Effector memory CD8-positive, alpha-beta T cell (primary cell): ENCODE measurements around the gene SKIC2.
A peak's percentile ranks its signal among the peaks of the same experiment; 100 is the strongest.
"Not testable (repeated sequence)": the region's sequence is repeated elsewhere in the genome, so short reads cannot be mapped to it uniquely, and the experiment has no call there.

ENCODE experiments used
- ATAC-seq: fragments of 150-1000 bp; cut with Tn5 transposase; replicated peaks from 2 replicates; pipeline ENCODE4 v1.10.0; 2021; ENCODE audit warnings: mild to moderate bottlenecking, moderate library complexity
- DNase-seq, 3 experiments: peaks; one replicate each; pipeline ENCODE4 v3.0.0; 2021
- H3K27ac Mint-ChIP-seq, 2 donors: one replicate each; pipeline ENCODE4 v1.8.0; 2022; ENCODE audit warnings: mild to moderate bottlenecking in 2 of 2, mixed read lengths in 2 of 2, moderate library complexity in 2 of 2
- H3K27me3 Mint-ChIP-seq, 2 donors: one replicate each; pipeline ENCODE4 v1.8.0; 2022; ENCODE audit warnings: mixed read lengths in 2 of 2
- H3K36me3 Mint-ChIP-seq: one replicate; pipeline ENCODE4 v1.8.0; 2022; ENCODE audit warnings: mild to moderate bottlenecking, moderate library complexity, mixed read lengths; ENCODE audit not compliant: insufficient read depth
- H3K4me1 Mint-ChIP-seq, 2 donors: one replicate each; pipeline ENCODE4 v1.8.0; 2022; ENCODE audit warnings: low read depth in 2 of 2, mixed read lengths in 2 of 2
- H3K4me3 Mint-ChIP-seq, 2 donors: one replicate each; pipeline ENCODE4 v1.8.0; 2022; ENCODE audit warnings: mild to moderate bottlenecking in 2 of 2, mixed read lengths in 2 of 2, moderate library complexity in 2 of 2
- H3K9me3 Mint-ChIP-seq, 2 donors: one replicate each; pipeline ENCODE4 v1.8.0; 2022; ENCODE audit warnings: mixed read lengths in 2 of 2

The SKIC2 gene

GRCh38 chr6:31980195-31980876, 21.4 kb downstream of the SKIC2 start:
- not testable (repeated sequence) for H3K9me3 Mint-ChIP-seq, H3K4me1 Mint-ChIP-seq, H3K27me3 Mint-ChIP-seq, H3K4me3 Mint-ChIP-seq, ATAC-seq, DNase-seq
- Mint-ChIP-seq H3K27ac (peak overlapping the region in 1 of 2 donors; percentile 29), H3K36me3 (peaks cover 14% of the 10 kb centered on the region)

- H3K27me3 Mint-ChIP-seq, H3K27ac Mint-ChIP-seq, H3K4me3 Mint-ChIP-seq, H3K4me1 Mint-ChIP-seq, DNase-seq, H3K9me3 Mint-ChIP-seq, ATAC-seq: not testable (repeated sequence)
- peaks cover 14% of the 10 kb centered on the region for H3K36me3 Mint-ChIP-seq
Observed at GRCh38 chr6:31980998-31981397, 22.0 kb downstream of the SKIC2 start.

GRCh38 chr6:31981744-31982143, 22.8 kb downstream of the SKIC2 start, which contains the start of gene C4A:
C4A (plus strand) TSS chr6:31982057; CDS start chr6:31982108, 51 bp downstream.
- H3K4me1 Mint-ChIP-seq, H3K9me3 Mint-ChIP-seq: not testable (repeated sequence)

DNA sequence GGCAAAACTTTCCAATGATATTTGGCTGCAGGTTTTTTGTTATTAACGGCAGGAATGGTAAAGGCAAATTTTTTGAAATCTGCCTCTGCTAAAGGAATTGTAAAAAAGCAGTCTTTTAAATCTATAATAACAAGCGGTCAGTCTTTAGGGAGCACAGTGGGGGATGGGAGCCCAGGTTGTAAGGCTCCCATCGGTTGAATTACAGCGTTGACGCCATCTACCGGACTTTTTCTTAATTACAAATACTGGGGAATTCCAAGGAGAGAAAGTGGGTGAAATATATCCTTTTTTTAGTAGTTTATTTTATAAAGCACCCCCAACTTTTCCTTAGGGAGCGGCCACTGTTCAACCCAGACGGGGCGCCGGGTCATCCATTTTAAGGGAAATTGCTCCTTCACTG, 30.4 kb downstream of the SKIC2 start:
- not testable (repeated sequence) for DNase-seq, H3K36me3 Mint-ChIP-seq, H3K4me1 Mint-ChIP-seq, H3K9me3 Mint-ChIP-seq, H3K27ac Mint-ChIP-seq, H3K4me3 Mint-ChIP-seq, ATAC-seq, H3K27me3 Mint-ChIP-seq

More at GRCh38 chr6:31981744-31982143, 22.8 kb downstream of the SKIC2 start, which contains the start of gene C4A:
- not testable (repeated sequence) for DNase-seq, H3K27me3 Mint-ChIP-seq, H3K27ac Mint-ChIP-seq, ATAC-seq, H3K4me3 Mint-ChIP-seq
- H3K36me3 Mint-ChIP-seq: peaks cover 14% of the 10 kb centered on the region

GRCh38 chr6:31994421-31994820, 35.4 kb downstream of the SKIC2 start:
- H3K36me3 Mint-ChIP-seq, H3K4me3 Mint-ChIP-seq, DNase-seq, H3K27ac Mint-ChIP-seq, H3K4me1 Mint-ChIP-seq, H3K9me3 Mint-ChIP-seq, ATAC-seq, H3K27me3 Mint-ChIP-seq: not testable (repeated sequence)

DNA sequence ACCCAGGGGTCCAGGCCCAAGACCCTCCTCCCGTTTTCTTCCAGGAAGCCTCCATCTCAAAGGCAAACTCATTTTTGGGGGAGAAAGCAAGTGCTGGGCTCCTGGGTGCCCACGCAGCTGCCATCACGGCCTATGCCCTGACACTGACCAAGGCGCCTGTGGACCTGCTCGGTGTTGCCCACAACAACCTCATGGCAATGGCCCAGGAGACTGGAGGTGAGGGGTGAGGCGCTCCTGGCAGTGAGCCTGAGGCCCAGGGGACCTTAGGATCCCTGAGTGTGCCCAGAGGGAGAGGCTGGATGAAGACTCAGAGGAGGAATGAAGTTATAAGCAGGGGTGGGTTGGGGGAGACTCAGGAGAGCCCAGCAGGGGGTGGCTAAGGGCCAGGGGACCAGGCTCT, 37.4 kb downstream of the SKIC2 start:
- H3K4me1 Mint-ChIP-seq, H3K9me3 Mint-ChIP-seq, H3K27ac Mint-ChIP-seq, H3K27me3 Mint-ChIP-seq, DNase-seq, H3K4me3 Mint-ChIP-seq, ATAC-seq, H3K36me3 Mint-ChIP-seq: not testable (repeated sequence)

- H3K4me3 Mint-ChIP-seq, H3K36me3 Mint-ChIP-seq, H3K9me3 Mint-ChIP-seq, ATAC-seq, DNase-seq, H3K4me1 Mint-ChIP-seq, H3K27me3 Mint-ChIP-seq, H3K27ac Mint-ChIP-seq: not testable (repeated sequence)
Observed at GRCh38 chr6:32002546-32003268, 43.7 kb downstream of the SKIC2 start.

DNA sequence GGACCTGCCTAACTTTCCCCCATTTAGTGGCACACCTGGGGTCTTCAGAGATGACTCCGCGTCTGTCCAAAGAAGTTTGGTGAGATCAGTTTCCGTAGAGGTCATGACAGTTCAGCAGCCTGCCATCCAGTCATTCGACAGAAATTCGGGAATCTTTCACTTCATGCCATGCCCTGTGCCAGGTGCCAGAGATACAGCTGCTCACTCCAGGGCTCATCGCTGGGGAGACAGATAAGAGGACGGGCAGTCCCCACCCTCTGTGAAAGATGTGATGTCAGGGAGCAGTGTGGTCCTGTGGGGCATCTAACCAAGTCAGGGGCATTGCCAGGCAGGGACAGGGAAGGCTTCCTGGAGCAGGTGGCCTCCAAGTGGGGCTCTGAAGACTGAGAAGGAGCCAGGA, 44.3 kb downstream of the SKIC2 start:
- H3K4me1 Mint-ChIP-seq, H3K36me3 Mint-ChIP-seq, ATAC-seq, DNase-seq, H3K27me3 Mint-ChIP-seq, H3K4me3 Mint-ChIP-seq, H3K27ac Mint-ChIP-seq, H3K9me3 Mint-ChIP-seq: not testable (repeated sequence)

- H3K9me3 Mint-ChIP-seq, H3K27me3 Mint-ChIP-seq, ATAC-seq, DNase-seq, H3K27ac Mint-ChIP-seq, H3K36me3 Mint-ChIP-seq, H3K4me1 Mint-ChIP-seq, H3K4me3 Mint-ChIP-seq: not testable (repeated sequence)
Observed at GRCh38 chr6:32004393-32004792, 45.4 kb downstream of the SKIC2 start.

DNA sequence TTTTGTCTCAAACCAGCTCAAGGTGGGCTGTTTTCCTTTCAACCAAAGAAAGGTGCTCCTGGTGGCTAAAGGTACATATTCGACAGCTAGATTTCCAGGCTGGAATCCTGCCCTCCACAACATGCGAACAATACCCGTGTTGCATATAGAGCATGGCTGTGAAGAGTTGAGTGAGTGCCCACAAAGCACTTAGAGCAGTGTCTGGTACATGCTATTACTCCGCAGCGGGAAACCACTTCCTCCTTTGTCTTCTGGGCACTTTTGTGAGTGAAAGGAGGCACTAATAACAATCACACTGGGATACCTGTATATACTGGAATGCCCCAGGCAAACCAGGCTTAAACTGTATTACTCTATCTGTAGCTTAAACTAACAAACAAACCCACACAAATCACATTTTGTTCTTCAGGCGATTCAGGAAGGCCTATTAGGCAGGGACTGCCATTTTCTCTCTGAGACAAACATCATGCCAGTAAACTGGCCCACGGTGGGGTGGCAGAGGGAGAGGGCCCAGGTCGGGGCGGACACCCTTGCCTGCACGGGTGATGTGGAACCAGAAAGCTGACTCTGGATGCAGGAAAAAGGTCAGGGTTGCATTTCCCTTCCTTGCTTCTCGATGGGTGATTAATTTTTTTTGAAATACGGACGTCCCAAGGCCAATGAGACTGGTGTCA, 46.0 kb downstream of the SKIC2 start:
- H3K4me3 Mint-ChIP-seq, H3K27me3 Mint-ChIP-seq, DNase-seq, H3K4me1 Mint-ChIP-seq, H3K36me3 Mint-ChIP-seq, H3K9me3 Mint-ChIP-seq, H3K27ac Mint-ChIP-seq: not testable (repeated sequence)
- ATAC-seq: peak; percentile 97

DNA sequence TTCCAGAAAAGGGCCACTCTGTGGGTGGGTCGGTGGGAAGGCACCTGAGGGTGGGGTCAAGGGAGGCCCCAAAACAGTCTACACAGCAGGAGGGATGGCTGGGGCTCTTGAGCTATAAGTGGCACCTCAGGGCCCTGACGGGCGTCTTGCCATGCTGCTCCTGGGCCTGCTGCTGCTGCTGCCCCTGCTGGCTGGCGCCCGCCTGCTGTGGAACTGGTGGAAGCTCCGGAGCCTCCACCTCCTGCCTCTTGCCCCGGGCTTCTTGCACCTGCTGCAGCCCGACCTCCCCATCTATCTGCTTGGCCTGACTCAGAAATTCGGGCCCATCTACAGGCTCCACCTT, 46.5 kb downstream of the SKIC2 start:
- not testable (repeated sequence) for H3K27ac Mint-ChIP-seq, H3K27me3 Mint-ChIP-seq, H3K9me3 Mint-ChIP-seq, ATAC-seq, H3K36me3 Mint-ChIP-seq, H3K4me1 Mint-ChIP-seq, DNase-seq, H3K4me3 Mint-ChIP-seq

- H3K4me3 Mint-ChIP-seq, H3K9me3 Mint-ChIP-seq, H3K27me3 Mint-ChIP-seq, ATAC-seq, DNase-seq, H3K4me1 Mint-ChIP-seq, H3K36me3 Mint-ChIP-seq, H3K27ac Mint-ChIP-seq: not testable (repeated sequence)
Observed at GRCh38 chr6:32005991-32006529, 47.1 kb downstream of the SKIC2 start.

GRCh38 chr6:32007086-32007485, 48.1 kb downstream of the SKIC2 start:
- not testable (repeated sequence) for H3K4me3 Mint-ChIP-seq, H3K36me3 Mint-ChIP-seq, ATAC-seq, H3K4me1 Mint-ChIP-seq, DNase-seq, H3K9me3 Mint-ChIP-seq, H3K27me3 Mint-ChIP-seq, H3K27ac Mint-ChIP-seq

DNA sequence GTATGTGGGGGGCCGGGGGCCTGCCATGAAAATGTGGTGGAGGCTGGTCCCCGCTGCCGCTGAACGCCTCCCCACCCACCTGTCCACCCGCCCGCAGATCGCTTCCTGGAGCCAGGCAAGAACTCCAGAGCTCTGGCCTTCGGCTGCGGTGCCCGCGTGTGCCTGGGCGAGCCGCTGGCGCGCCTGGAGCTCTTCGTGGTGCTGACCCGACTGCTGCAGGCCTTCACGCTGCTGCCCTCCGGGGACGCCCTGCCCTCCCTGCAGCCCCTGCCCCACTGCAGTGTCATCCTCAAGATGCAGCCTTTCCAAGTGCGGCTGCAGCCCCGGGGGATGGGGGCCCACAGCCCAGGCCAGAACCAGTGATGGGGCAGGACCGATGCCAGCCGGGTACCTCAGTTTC, 49.1 kb downstream of the SKIC2 start:
- not testable (repeated sequence) for H3K9me3 Mint-ChIP-seq, H3K4me3 Mint-ChIP-seq, DNase-seq, H3K27ac Mint-ChIP-seq, H3K36me3 Mint-ChIP-seq, H3K4me1 Mint-ChIP-seq, ATAC-seq, H3K27me3 Mint-ChIP-seq
